ENCODE results near the gene PTPN14. TPM values are rescaled to one million over a fixed set of nuclear protein-coding genes. Genes with fewer than 3 reads are reported as not detected.

The PTPN14 gene
- total and polyA plus RNA-seq, 5 donors from 2014 or later: 0.02 to 0.10 (median 0.06) TPM; not detected in 2

DNA sequence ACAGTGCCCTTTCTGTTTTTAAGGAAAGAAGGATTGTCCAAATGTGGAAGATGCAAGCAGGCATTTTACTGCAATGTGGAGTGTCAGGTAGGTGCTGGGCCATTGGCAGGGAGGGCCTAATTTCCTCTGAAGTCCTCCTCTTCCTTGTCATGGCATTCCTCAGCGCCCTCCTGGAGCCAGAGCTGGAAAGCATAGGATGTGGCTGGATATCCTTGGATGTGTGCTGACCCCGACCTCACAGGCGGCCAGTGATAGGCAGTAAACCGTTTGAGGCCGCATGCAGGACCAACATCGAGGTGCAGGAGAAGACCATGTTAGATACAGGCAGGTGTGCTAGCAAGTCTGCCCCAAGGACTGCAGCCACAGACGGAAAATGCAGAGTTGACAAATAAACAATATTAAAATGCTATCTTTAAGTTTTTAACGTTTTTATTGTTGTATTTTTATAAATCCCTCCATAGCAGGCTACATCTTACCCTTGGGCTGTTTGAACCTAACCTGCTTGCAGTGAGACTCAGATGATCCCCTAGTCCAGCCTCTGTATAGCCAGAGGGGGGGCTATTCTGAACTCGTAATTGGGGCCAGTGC is 246.1 kb downstream of the PTPN14 start:
- Histone ChIP-seq H3K27me3 (ENCODE audit: control insufficient read depth, insufficient read depth, low read length) (no peaks in the 10 kb centered on the region), H3K9me3 (ENCODE audit: control insufficient read depth in 2 of 2, low read length in 2 of 2) (no peaks in the 10 kb centered on the region), H3K4me1 (ENCODE audit: control insufficient read depth, insufficient read depth, low read length, poor library complexity, severe bottlenecking) (peaks cover 8% of the 10 kb centered on the region), H3K27ac (ENCODE audit: insufficient read depth, low read length, poor library complexity, severe bottlenecking) (no peak overlapping the region), H3K36me3 (ENCODE audit: control insufficient read depth, insufficient read depth, low read length) (no peaks in the 10 kb centered on the region), H3K4me3 (ENCODE audit: low read depth, low read length) (no peak overlapping the region)
- Mint-ChIP-seq H3K4me3 (no peak overlapping the region), H3K9me3 (no peaks in the 10 kb centered on the region), H3K27me3 (no peaks in the 10 kb centered on the region), H3K4me1 (peaks cover 22 to 53% (median 28%) of the 10 kb centered on the region in 4 donors), H3K36me3 (peaks cover 14% of the 10 kb centered on the region), H3K27ac (no peak overlapping the region)
- no peak for DNase-seq
- ATAC-seq (ENCODE audit: low read depth in 2 of 2): no peak

GRCh38 chr1:214303141-214303930 is 248.1 kb downstream of the PTPN14 start:
- no peak for DNase-seq
- H3K4me1 ChIP-seq (ENCODE audit: control insufficient read depth, insufficient read depth, low read length, poor library complexity, severe bottlenecking): no peaks in the 10 kb centered on the region
- Mint-ChIP-seq H3K27me3 (no peaks in the 10 kb centered on the region), H3K36me3 (peaks cover 16% of the 10 kb centered on the region), H3K4me1 (peaks cover 13 to 39% (median 20%) of the 10 kb centered on the region in 4 donors), H3K9me3 (no peaks in the 10 kb centered on the region), H3K27ac (peak overlapping the region in 1 of 3 donors; percentile 60), H3K4me3 (no peak overlapping the region)
- H3K27ac ChIP-seq (ENCODE audit: insufficient read depth, low read length, poor library complexity, severe bottlenecking): no peak overlapping the region
- no peak overlapping the region for H3K4me3 ChIP-seq (ENCODE audit: low read depth, low read length)
- ATAC-seq (ENCODE audit: low read depth in 2 of 2): no peak
- no peaks in the 10 kb centered on the region for H3K27me3 ChIP-seq (ENCODE audit: control insufficient read depth, insufficient read depth, low read length)
- H3K9me3 ChIP-seq (ENCODE audit: control insufficient read depth in 2 of 2, low read length in 2 of 2): no peaks in the 10 kb centered on the region
- H3K36me3 ChIP-seq (ENCODE audit: control insufficient read depth, insufficient read depth, low read length): no peaks in the 10 kb centered on the region

- H3K9me3 Mint-ChIP-seq: no peaks in the 10 kb centered on the region
- no peaks in the 10 kb centered on the region for H3K4me1 ChIP-seq (ENCODE audit: control insufficient read depth, insufficient read depth, low read length, poor library complexity, severe bottlenecking)
- ATAC-seq (ENCODE audit: low read depth in 2 of 2): no peak
- no peaks in the 10 kb centered on the region for H3K36me3 ChIP-seq (ENCODE audit: control insufficient read depth, insufficient read depth, low read length)
- H3K27ac Mint-ChIP-seq: no peak overlapping the region
- H3K4me3 Mint-ChIP-seq: no peak overlapping the region
- peaks cover 9 to 38% (median 21%) of the 10 kb centered on the region in 4 donors for H3K4me1 Mint-ChIP-seq
- no peaks in the 10 kb centered on the region for H3K27me3 ChIP-seq (ENCODE audit: control insufficient read depth, insufficient read depth, low read length)
- no peaks in the 10 kb centered on the region for H3K9me3 ChIP-seq (ENCODE audit: control insufficient read depth in 2 of 2, low read length in 2 of 2)
- no peak for DNase-seq
- H3K27ac ChIP-seq (ENCODE audit: insufficient read depth, low read length, poor library complexity, severe bottlenecking): no peak overlapping the region
- no peaks in the 10 kb centered on the region for H3K27me3 Mint-ChIP-seq
- peaks cover 27% of the 10 kb centered on the region for H3K36me3 Mint-ChIP-seq
- no peak overlapping the region for H3K4me3 ChIP-seq (ENCODE audit: low read depth, low read length)
Measured at GRCh38 chr1:214301526-214301925, 249.9 kb downstream of the PTPN14 start.

- no peaks in the 10 kb centered on the region for H3K9me3 ChIP-seq (ENCODE audit: control insufficient read depth in 2 of 2, low read length in 2 of 2)
- no peaks in the 10 kb centered on the region for H3K4me1 ChIP-seq (ENCODE audit: control insufficient read depth, insufficient read depth, low read length, poor library complexity, severe bottlenecking)
- no peak overlapping the region for H3K4me3 ChIP-seq (ENCODE audit: low read depth, low read length)
- no peaks in the 10 kb centered on the region for H3K27me3 ChIP-seq (ENCODE audit: control insufficient read depth, insufficient read depth, low read length)
- no peaks in the 10 kb centered on the region for H3K27me3 Mint-ChIP-seq
- no peaks in the 10 kb centered on the region for H3K36me3 ChIP-seq (ENCODE audit: control insufficient read depth, insufficient read depth, low read length)
- no peak overlapping the region for H3K4me3 Mint-ChIP-seq
- H3K27ac Mint-ChIP-seq: no peak overlapping the region
- no peak overlapping the region for H3K27ac ChIP-seq (ENCODE audit: insufficient read depth, low read length, poor library complexity, severe bottlenecking)
- no peak for DNase-seq
- peaks cover 9 to 42% (median 26%) of the 10 kb centered on the region in 4 donors for H3K4me1 Mint-ChIP-seq
- H3K36me3 Mint-ChIP-seq: peaks cover 26% of the 10 kb centered on the region
- ATAC-seq (ENCODE audit: low read depth in 2 of 2): no peak
- no peaks in the 10 kb centered on the region for H3K9me3 Mint-ChIP-seq
Measured at GRCh38 chr1:214300149-214300780, 251.1 kb downstream of the PTPN14 start.

Other genes starting within 250 kb of the PTPN14 start
- gene CENPF, start 51.6 kb upstream of the PTPN14 start, total RNA-seq: 7.9 TPM
- 1 to 10 TPM in 2 of 4 donors, under 1 TPM in 2; 0.75 to 1.4 (median 1.0) TPM for gene CENPF, start 51.6 kb upstream of the PTPN14 start, polyA plus RNA-seq